ENCODE data around the gene TRAPPC12. TPM values are rescaled to one million over a fixed set of nuclear protein-coding genes. Genes with fewer than 3 reads are reported as not detected.
"Not testable (repeated sequence)": the region's sequence is repeated elsewhere in the genome, so short reads cannot be mapped to it uniquely, and the experiment has no call there.

The TRAPPC12 gene
- polyA plus RNA-seq, 12 donors: 55.0 to 94.5 (median 63.4) TPM; not detected in 1

GRCh38 chr2:3361518-3362389 lies 17.7 kb upstream of the TRAPPC12 start:
- no peak for DNase-seq

- DNase-seq: no peak
Measured at GRCh38 chr2:3365219-3365618, 14.3 kb upstream of the TRAPPC12 start.

- DNase-seq: no peak
Measured at GRCh38 chr2:3368261-3368722, 11.2 kb upstream of the TRAPPC12 start.

GRCh38 chr2:3369340-3370181 lies 9.9 kb upstream of the TRAPPC12 start:
- DNase-seq: not testable (repeated sequence)

GRCh38 chr2:3376821-3377220 lies 2.7 kb upstream of the TRAPPC12 start:
- DNase-seq: no peak

- DNase-seq: no peak
Measured at GRCh38 chr2:3377279-3377611, 2.2 kb upstream of the TRAPPC12 start.

GRCh38 chr2:3377612-3378432 lies 1.7 kb upstream of the TRAPPC12 start, which contains the start of gene EIPR1:
TSS of gene EIPR1 (minus strand) at chr2:3377818. CDS start at chr2:3377689, 129 bp downstream.
- DNase-seq: peak; percentile 97

- DNase-seq: no peak
Measured at GRCh38 chr2:3379339-3379646, 201 bp upstream of the TRAPPC12 start.

GRCh38 chr2:3386448-3386958 lies 7.0 kb downstream of the TRAPPC12 start:
- no peak for DNase-seq

- DNase-seq: no peak
Measured at GRCh38 chr2:3387011-3387410, 7.5 kb downstream of the TRAPPC12 start.

- DNase-seq: no peak
Measured at GRCh38 chr2:3387644-3388411, 8.3 kb downstream of the TRAPPC12 start.

GRCh38 chr2:3388412-3388738 lies 8.9 kb downstream of the TRAPPC12 start:
- DNase-seq: no peak

GRCh38 chr2:3389193-3389592 lies 9.7 kb downstream of the TRAPPC12 start:
- no peak for DNase-seq

GRCh38 chr2:3390041-3390440 lies 10.5 kb downstream of the TRAPPC12 start:
- DNase-seq: no peak

GRCh38 chr2:3392216-3392615 lies 12.7 kb downstream of the TRAPPC12 start:
- DNase-seq: no peak

- DNase-seq: no peak
Measured at GRCh38 chr2:3396920-3397559, 17.5 kb downstream of the TRAPPC12 start.

- DNase-seq: no peak
Measured at GRCh38 chr2:3398857-3399256, 19.4 kb downstream of the TRAPPC12 start.

- DNase-seq: no peak
Measured at GRCh38 chr2:3399381-3399780, 19.9 kb downstream of the TRAPPC12 start.

GRCh38 chr2:3399829-3400228 lies 20.3 kb downstream of the TRAPPC12 start:
- peak; percentile 63 for DNase-seq

- no peak for DNase-seq
Measured at GRCh38 chr2:3403587-3404334, 24.3 kb downstream of the TRAPPC12 start.
